ENCODE results near the gene RAP1A. TPM values are rescaled to one million over a fixed set of nuclear protein-coding genes. Genes with fewer than 3 reads are reported as not detected.
A peak's percentile ranks its signal among the peaks of the same experiment; 100 is the strongest.

The RAP1A gene
- total and polyA plus RNA-seq, 2 experiments from 2014 or later, result 37.6 to 40.0 TPM

GRCh38 chr1:111690306-111690617 is 70.7 kb downstream of the RAP1A start:
- peak; percentile 89 for DNase-seq
- no peak overlapping the region for H3K27ac ChIP-seq
- H3K27me3 ChIP-seq (replicated peaks; ENCODE audit: insufficient read depth), result no peaks in the 10 kb centered on the region
- H3K9me3 ChIP-seq (ENCODE audit: low read depth), result no peaks in the 10 kb centered on the region
- in situ Hi-C loops (cut with MboI), result no loop called here
- peaks cover 20% of the 10 kb centered on the region; the same call in 1 of the 2 replicates for H3F3A ChIP-seq (ENCODE audit: insufficient read depth)
- no peak overlapping the region for H2AFZ ChIP-seq
- peaks cover 5% of the 10 kb centered on the region; the same call in 1 of the 2 replicates for H4K20me1 ChIP-seq (ENCODE audit: insufficient read depth)
- no peak for TF ChIP-seq EZH2phosphoT487 (IDR thresholded peaks at IDR 0.05; ENCODE audit: insufficient read depth, low read depth)
- TF ChIP-seq EZH2 (IDR thresholded peaks at IDR 0.05; ENCODE audit: insufficient read depth, poor library complexity, severe bottlenecking), result no peak
- H3K9ac ChIP-seq, result no peak overlapping the region
- peaks cover 14% of the 10 kb centered on the region for H3K36me3 ChIP-seq (ENCODE audit: low read depth)
- H3K4me2 ChIP-seq (ENCODE audit: unreplicated experiment), result peak overlapping the region; percentile 29
- no peak overlapping the region for H3K4me3 ChIP-seq
- H3K4me1 ChIP-seq (ENCODE audit: insufficient read depth), result peaks cover 9% of the 10 kb centered on the region
- H3K79me2 ChIP-seq (ENCODE audit: insufficient read depth), result peaks cover 89% of the 10 kb centered on the region
- H3K9me2 ChIP-seq (ENCODE audit: insufficient read depth), result no peaks in the 10 kb centered on the region

DNA sequence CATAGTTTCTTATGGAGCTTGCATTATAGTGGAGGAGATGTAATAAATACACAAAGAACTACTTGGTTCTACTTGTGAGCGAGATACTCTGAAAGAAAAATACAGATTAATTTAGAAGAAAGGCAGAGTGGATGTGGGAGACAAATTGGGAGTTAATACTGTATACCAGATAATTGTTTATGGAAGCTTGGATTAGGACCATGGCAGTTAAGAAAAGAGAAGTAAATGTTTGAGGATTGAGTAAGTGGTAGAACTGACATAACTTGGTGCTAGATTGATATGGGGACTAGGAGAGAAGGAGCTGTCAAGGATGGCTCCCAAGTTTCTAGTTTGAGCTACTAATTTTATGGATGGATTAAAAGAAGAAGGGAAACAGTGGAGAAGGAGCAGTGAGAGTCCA is 72.3 kb downstream of the RAP1A start:
- H3K27me3 ChIP-seq (replicated peaks; ENCODE audit: insufficient read depth), result no peaks in the 10 kb centered on the region
- TF ChIP-seq EZH2 (IDR thresholded peaks at IDR 0.05; ENCODE audit: insufficient read depth, poor library complexity, severe bottlenecking) (no peak), EZH2phosphoT487 (IDR thresholded peaks at IDR 0.05; ENCODE audit: insufficient read depth, low read depth) (no peak)
- H3K27ac ChIP-seq, result no peak overlapping the region
- H3F3A ChIP-seq (ENCODE audit: insufficient read depth), result peaks cover 20% of the 10 kb centered on the region; the same call in 1 of the 2 replicates
- peaks cover 84% of the 10 kb centered on the region for H3K79me2 ChIP-seq (ENCODE audit: insufficient read depth)
- H3K36me3 ChIP-seq (ENCODE audit: low read depth), result peaks cover 25% of the 10 kb centered on the region
- in situ Hi-C loops (cut with MboI), result no loop called here
- no peak for DNase-seq
- H3K4me1 ChIP-seq (ENCODE audit: insufficient read depth), result peaks cover 9% of the 10 kb centered on the region
- peaks cover 5% of the 10 kb centered on the region; the same call in 1 of the 2 replicates for H4K20me1 ChIP-seq (ENCODE audit: insufficient read depth)
- no peak overlapping the region for H3K4me2 ChIP-seq (ENCODE audit: unreplicated experiment)
- no peaks in the 10 kb centered on the region for H3K9me3 ChIP-seq (ENCODE audit: low read depth)
- no peaks in the 10 kb centered on the region for H3K9me2 ChIP-seq (ENCODE audit: insufficient read depth)
- H3K9ac ChIP-seq, result no peak overlapping the region
- H2AFZ ChIP-seq, result no peak overlapping the region
- H3K4me3 ChIP-seq, result no peak overlapping the region
- 92 to 96% methylated on average over 1 of the region's 1 CpG for WGBS, 2 experiments (ENCODE audit: low coverage in 1 of 2, low lambda C conversion rate in 2 of 2, missing lambda C conversion rate in 2 of 2)

GRCh38 chr1:111695801-111696200 is 76.2 kb downstream of the RAP1A start:
- H3K4me1 ChIP-seq (ENCODE audit: insufficient read depth), result no peaks in the 10 kb centered on the region; the same call in 1 of the 2 replicates
- no peak overlapping the region for H3K9ac ChIP-seq
- H3K4me3 ChIP-seq, result no peak overlapping the region
- no peak overlapping the region for H3K4me2 ChIP-seq (ENCODE audit: unreplicated experiment)
- H2AFZ ChIP-seq, result no peak overlapping the region
- H3F3A ChIP-seq (ENCODE audit: insufficient read depth), result peaks cover 3% of the 10 kb centered on the region; the same call in 1 of the 2 replicates
- no peaks in the 10 kb centered on the region for H3K9me3 ChIP-seq (ENCODE audit: low read depth)
- no peak overlapping the region for H3K27ac ChIP-seq
- no peak for DNase-seq
- H3K9me2 ChIP-seq (ENCODE audit: insufficient read depth), result no peaks in the 10 kb centered on the region
- H3K36me3 ChIP-seq (ENCODE audit: low read depth), result peaks cover 52% of the 10 kb centered on the region
- WGBS, 2 experiments (ENCODE audit: low coverage in 1 of 2, low lambda C conversion rate in 2 of 2, missing lambda C conversion rate in 2 of 2), result 90 to 96% methylated on average over 1 of the region's 1 CpG
- peaks cover 49% of the 10 kb centered on the region for H3K79me2 ChIP-seq (ENCODE audit: insufficient read depth)
- in situ Hi-C loops (cut with MboI), result no loop called here
- no peaks in the 10 kb centered on the region for H3K27me3 ChIP-seq (replicated peaks; ENCODE audit: insufficient read depth)
- H4K20me1 ChIP-seq (ENCODE audit: insufficient read depth), result no peaks in the 10 kb centered on the region; the same call in 1 of the 2 replicates
- TF ChIP-seq EZH2phosphoT487 (IDR thresholded peaks at IDR 0.05; ENCODE audit: insufficient read depth, low read depth), result no peak
- no peak for TF ChIP-seq EZH2 (IDR thresholded peaks at IDR 0.05; ENCODE audit: insufficient read depth, poor library complexity, severe bottlenecking)

DNA sequence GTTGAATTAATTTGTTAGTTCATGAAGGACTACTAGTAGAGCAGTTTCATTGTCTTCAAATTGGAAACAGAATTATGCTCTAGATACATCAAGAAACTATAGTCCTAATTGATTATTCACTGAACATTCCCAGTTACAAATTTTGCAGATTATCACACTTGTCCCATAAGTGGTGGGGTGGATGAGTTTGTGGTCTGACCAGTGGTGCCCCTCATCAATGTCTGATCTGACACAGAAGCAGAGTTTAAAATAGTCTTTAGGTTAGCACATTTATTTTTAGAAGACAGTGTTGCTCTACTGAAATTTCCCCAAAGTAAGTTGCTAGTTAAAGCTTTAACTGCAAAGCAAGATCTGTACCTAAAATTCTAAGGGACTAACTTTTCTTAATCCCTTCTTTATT is 76.7 kb downstream of the RAP1A start:
- in situ Hi-C loops (cut with MboI), result no loop called here
- Histone ChIP-seq H2AFZ (no peak overlapping the region), H4K20me1 (ENCODE audit: insufficient read depth) (no peaks in the 10 kb centered on the region), H3K4me2 (ENCODE audit: unreplicated experiment) (no peak overlapping the region), H3K9me2 (ENCODE audit: insufficient read depth) (no peaks in the 10 kb centered on the region), H3K27me3 (replicated peaks; ENCODE audit: insufficient read depth) (no peaks in the 10 kb centered on the region), H3K79me2 (ENCODE audit: insufficient read depth) (peaks cover 43% of the 10 kb centered on the region), H3K27ac (no peak overlapping the region), H3K36me3 (ENCODE audit: low read depth) (peaks cover 56% of the 10 kb centered on the region), H3K9me3 (ENCODE audit: low read depth) (no peaks in the 10 kb centered on the region), H3K4me3 (no peak overlapping the region), H3F3A (ENCODE audit: insufficient read depth) (no peaks in the 10 kb centered on the region), H3K4me1 (ENCODE audit: insufficient read depth) (no peaks in the 10 kb centered on the region), H3K9ac (no peak overlapping the region)
- TF ChIP-seq EZH2phosphoT487 (IDR thresholded peaks at IDR 0.05; ENCODE audit: insufficient read depth, low read depth), result no peak
- no peak for TF ChIP-seq EZH2 (IDR thresholded peaks at IDR 0.05; ENCODE audit: insufficient read depth, poor library complexity, severe bottlenecking)
- DNase-seq, result no peak

GRCh38 chr1:111699268-111699667 is 79.7 kb downstream of the RAP1A start:
- Histone ChIP-seq H3K4me2 (ENCODE audit: unreplicated experiment) (no peak overlapping the region), H3K79me2 (ENCODE audit: insufficient read depth) (peaks cover 17% of the 10 kb centered on the region), H3K4me1 (ENCODE audit: insufficient read depth) (no peaks in the 10 kb centered on the region), H3K27ac (no peak overlapping the region), H3K9ac (no peak overlapping the region), H3K4me3 (no peak overlapping the region), H3K9me2 (ENCODE audit: insufficient read depth) (no peaks in the 10 kb centered on the region), H4K20me1 (ENCODE audit: insufficient read depth) (no peaks in the 10 kb centered on the region), H3F3A (ENCODE audit: insufficient read depth) (no peaks in the 10 kb centered on the region), H2AFZ (no peak overlapping the region), H3K9me3 (ENCODE audit: low read depth) (no peaks in the 10 kb centered on the region), H3K36me3 (ENCODE audit: low read depth) (peaks cover 67% of the 10 kb centered on the region), H3K27me3 (replicated peaks; ENCODE audit: insufficient read depth) (no peaks in the 10 kb centered on the region)
- TF ChIP-seq EZH2 (IDR thresholded peaks at IDR 0.05; ENCODE audit: insufficient read depth, poor library complexity, severe bottlenecking) (no peak), EZH2phosphoT487 (IDR thresholded peaks at IDR 0.05; ENCODE audit: insufficient read depth, low read depth) (no peak)
- no peak for DNase-seq
- in situ Hi-C loops (cut with MboI), result no loop called here

Data from GM23248 (cell line).